HG02973 (cell line): Measurements from ENCODE around the gene UST.
A peak's percentile ranks its signal among the peaks of the same experiment; 100 is the strongest.

Experiments used
- ATAC-seq: cut with Tn5 transposase; IDR thresholded peaks from one replicate; pipeline ENCODE4 v1.9.1; 2021; ENCODE audit warnings: moderate library complexity; ENCODE audit not compliant: unreplicated experiment

Gene UST

DNA sequence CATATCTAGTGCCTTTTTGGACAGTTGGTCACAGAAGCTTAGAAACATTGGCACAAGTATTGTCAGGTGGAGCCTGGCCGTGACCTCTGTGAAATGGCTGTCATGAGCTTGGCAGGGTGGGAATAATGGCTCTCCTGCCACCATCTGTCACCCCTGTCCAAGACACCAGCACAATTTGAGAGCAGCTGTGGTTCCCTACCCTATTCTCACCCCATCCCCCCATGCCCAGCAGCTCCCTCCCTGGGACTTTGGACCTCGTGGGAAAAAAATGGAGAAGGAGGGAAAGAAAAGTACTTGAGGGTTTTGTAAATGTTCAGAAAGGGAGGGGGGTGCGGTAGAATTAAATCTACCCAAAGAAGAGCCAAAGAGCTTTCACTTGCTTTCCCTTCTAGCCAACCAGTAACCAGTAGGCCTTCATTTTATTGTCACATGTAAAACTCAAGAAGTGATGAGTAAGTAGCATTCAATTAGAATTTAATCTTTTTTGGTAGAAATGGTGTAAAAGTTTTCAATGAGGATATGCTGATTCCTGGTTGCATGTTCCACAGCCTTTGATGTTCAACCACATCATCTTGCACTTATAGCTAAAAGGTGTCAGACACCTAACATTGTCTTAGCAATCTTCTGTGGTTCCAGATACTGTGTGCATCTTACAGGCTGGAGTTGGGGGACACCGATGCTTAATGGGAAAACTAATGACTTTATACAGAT is 307.2 kb downstream of the UST start:
- ATAC-seq: no peak

DNA sequence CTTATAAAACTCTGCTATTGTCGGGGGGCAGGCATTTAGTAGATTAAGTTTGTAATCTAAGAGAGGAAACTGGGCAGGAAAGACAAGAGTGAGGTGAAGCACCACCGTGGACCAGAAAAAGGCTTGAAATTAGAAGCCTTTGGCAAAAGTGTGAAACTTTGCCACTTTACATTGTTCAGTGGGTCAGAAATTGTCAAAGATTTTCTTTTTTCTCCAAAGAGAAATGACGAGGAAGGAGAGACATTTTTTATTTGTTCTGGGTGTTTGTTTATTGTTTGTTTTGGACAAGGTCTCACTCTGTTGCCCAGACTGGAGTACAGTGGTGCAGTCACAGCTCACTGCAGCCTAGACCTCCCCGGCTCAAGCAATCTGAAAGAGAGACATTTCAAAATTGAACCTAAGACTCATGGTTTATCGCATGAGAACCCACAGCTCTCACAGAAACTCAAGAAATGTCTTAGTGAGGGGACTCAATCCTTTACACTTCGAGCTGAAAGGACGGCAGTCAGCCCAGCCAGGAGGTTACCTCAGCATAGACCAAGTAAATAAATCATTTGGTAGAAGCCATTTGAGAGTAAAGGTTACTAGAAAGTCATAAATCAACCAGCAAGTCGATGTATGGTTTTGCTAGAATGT is 307.8 kb downstream of the UST start:
- ATAC-seq: peak; percentile 74

DNA sequence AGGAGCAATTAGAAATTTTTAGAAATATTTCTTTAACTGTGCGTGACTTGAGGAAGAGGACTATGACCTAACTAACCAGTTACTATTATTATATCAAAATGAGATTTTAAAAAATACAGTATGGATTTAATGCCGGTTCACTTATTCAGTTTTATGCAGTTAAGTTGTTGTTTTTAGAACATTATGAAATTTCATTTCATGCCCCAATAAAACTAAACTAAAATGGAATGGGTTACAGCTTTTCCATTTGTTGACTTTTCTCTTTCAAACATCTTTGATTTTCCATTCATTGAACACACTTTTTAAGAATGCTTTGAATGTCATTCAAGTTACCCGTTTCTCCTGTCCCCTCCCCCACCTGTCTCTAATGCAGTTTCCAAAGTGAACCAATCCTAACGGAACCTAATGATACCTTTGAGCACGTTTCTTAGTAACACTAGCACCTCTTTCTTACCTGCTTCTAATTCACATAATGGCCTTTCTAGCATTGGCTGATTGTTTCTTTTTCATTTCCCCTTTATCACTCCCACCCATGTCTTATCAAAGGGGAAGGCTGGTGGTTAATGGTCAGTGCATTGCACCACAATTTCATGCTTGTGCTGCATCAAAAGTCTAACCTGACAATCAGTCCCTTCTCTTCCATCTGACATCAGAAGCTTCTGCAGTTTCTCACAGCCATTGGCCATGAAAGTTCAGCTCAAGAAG is 308.5 kb downstream of the UST start:
- ATAC-seq: no peak

DNA sequence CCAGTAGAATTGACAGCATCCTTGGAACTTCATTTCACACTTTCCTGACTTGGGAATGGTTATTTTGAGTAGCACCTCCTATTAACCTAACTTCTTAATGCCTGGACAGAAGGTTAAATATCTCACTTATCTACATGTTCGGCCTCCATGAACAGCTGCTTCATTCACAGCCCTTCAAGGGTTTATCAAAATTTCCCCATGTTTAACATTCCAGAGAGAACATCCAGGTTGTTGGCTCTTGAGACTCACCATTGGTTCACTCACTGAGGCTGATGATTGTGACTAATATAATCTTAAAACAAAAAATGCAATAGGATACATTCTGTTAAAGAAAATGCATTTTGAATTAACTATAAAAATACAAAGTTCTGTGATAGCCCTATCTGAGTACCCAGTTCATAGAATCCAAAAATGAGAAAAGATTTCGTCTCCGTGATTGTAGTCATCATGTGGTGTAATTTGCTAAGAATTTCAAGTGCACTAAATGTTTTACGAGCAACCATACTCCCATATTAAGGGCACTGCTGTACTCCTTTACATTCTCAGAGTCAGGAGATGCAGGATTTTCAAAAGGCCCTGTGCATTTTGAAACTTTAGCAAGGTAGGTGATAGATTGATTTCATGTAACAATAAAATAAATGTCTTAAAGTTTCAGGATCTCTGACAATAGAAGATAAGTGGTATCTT is 310.1 kb downstream of the UST start:
- no peak for ATAC-seq

DNA sequence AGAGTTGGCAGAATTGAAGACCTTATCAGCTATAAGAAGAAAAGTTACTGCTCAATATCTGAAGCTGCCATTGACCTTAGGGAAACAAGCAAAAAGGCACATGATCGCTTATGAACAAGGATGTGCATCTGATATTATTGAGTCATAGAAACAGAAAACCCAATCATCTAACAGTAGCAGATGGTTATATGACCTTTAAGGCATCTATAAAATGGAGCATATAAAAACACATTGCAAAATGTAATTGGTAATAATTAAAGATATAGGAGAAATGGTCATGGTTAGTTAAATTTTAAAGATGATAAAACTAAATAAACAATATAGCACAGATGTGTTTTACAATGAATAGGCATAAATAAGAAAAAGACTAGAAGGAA is 310.6 kb downstream of the UST start:
- no peak for ATAC-seq

DNA sequence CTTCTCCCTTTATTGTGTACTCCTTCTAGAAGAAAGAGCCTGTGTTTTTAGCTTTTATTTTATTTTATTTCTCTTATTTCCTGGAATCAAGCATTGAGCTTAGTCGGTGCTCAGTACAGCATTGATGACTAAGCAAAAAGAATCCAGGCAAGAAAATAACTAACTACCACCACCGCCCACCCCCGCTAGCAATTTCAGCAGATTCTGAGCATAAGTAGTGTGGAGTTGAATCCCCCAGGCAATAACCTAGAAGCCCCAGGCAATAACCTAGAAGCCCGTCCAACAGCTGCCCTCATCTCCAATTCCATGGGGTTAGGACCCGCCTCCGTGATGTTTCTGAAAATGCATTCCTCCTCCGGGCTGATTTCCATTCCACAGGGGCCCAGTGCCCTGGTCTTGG is 312.7 kb downstream of the UST start:
- no peak for ATAC-seq

DNA sequence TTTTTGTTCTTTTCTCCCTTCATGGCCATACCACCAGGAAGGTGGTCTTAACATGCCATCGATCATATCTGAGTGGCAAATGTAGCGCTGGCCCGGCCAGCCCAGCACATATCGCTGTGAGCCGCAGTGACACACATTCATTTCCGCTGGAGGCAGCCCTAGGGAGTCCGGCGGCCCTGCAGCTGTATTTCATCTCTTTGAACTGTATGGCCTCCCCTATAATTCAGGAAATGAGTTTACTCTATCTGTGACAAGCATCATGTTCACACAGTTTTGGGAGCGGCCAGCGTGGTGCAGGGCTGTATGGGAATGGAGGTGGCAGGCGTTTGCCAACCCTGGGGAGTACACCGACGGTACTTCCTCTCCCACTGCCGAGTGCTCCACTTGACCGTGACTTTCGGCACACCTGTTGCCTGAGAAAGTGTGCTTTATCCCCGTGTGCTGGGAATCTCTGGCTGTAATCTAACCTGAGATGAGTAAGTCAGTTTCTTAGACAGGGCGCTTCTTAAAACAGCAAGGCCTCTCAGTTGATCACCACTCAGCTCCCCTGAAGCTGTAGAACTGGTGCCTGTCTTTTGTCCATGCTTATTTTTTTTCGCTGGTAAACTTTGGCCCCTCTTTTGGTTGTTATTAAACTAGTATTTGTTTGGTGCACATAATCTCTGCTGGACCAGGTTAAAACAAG is 313.6 kb downstream of the UST start:
- peak; percentile 83 for ATAC-seq

DNA sequence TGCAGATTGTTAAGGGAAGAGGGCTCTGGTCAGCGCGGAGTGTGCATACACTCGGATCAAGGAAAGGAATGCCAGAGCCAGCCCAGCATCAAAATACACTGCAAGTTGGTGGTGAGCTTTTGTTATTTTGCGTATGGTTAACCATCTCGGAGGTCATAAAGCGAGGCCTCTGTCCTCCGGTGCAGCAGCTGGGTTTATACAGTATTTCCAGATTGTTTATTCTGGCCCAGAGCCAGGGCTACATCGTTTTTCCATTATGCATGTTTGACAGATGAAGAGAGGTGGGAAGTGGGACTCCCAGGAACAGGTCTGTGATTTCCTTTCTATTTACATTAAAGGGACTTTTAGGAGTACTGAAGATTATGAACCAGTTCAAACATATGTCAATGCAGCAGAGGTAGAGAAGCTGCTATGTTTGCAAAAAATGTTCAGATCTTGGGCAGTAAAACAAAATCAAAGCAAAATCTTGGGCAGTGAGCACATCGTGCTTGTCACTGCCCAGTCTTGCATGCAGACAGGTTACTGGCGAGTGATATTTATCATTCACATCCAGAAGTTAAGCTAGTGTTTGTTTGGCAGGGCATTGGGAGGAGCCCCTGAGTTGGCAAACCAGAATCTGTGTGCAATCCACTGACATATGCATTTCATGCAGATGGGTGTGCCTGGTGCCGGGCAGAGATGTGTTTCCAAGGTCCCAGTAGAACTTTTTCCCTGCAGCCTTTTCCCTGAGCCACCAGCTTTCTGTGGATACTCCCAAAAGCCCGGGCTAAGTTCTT is 314.3 kb downstream of the UST start:
- ATAC-seq: no peak

DNA sequence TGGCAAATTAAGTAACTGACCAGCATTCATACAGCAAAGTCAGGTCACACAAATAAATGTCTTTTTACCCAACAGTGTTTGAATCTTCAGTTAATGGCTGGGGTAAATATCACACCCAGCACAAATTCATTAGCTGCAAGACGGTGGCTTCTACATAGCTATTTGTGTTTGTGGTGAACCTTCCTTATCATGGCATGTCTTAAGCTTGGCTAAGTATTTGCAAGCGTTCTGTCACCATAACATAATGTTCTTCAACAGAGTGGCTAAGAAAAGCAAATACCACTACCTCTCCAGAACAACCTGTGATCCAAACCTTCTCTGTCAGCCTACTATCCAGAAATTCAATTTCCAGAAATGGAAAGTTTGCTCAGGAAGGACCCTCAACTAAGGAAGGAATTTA is 315.1 kb downstream of the UST start:
- no peak for ATAC-seq

DNA sequence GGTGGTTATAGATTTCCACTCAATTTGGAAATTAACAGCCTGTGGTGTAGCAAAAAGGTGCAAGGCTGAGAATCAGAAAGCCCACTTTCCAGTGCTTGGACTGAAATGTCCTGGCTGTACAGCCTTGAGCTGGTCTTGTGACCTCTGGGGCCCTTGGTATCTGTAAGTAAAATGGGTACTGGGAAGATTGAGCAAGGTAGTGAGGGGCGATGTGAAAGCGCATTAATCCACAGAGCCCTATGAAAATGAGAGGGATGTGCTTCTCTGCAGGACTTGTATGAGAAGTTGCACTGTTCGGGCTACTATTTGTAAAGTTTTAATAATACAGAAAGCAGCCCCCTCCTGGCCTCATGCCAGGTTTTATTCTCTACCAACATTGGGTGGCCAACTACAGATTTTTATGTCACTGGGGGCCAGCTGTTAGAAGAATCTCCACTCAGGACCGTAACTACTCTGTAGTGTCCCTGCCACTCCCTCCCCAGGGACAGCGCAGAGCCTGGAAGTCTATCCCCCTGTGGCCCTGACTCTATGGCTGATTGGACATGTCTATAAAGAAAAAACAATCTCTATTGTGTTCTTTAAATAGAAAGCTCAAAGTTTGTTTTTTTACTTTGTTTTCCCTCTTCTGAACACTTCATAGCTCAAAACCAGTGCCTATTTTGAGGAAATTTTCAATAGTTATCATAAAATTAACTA is 316.0 kb downstream of the UST start:
- no peak for ATAC-seq

DNA sequence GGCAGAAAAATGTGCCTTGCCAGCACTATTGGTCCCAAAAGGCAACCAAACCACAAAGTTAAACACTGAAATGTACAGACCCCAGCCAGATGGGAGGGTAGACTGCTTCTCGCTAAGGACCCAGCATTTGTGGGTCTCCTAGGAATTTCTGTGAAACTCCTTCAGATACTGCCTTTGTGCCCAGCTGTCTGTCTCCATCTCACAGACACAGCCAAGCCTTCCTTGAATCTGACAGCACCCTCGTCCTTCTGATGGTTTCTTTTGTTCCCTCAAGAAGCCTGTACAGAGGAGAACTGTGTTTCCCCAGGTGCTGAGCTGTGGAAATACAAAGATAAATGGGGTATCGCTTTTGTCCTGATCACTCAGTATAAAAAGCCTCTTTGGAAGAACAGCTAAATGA is 316.6 kb downstream of the UST start:
- no peak for ATAC-seq

DNA sequence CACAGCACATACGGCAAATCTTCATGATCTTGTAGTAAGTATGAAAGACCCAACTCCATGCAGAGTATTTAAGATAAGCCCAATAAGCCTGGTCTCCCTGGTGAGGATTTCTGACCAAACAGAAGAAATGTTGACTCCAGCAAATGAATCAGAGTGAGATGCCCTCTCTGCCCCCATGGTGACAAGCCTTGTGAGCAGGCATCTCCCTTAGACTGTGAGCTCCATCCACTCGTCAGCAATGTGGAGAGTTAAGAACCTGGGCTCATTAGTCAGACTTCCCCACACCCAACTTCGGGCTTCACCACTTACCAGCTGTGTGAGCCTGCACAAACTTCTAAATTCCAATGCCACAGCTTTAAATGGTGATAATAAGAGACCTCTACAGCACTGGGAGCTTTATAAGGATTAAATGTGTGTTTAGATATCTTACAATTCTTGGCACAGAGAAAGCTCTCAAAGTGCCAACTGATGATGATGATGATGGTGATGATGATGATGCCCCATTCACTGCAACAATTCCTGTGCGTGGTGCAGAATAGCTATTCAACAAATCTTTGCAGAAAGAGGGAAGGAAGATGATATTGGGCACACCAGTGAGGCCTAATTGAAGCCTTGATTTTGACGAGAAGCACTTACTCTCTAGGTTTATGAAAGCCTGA is 317.3 kb downstream of the UST start:
- no peak for ATAC-seq

DNA sequence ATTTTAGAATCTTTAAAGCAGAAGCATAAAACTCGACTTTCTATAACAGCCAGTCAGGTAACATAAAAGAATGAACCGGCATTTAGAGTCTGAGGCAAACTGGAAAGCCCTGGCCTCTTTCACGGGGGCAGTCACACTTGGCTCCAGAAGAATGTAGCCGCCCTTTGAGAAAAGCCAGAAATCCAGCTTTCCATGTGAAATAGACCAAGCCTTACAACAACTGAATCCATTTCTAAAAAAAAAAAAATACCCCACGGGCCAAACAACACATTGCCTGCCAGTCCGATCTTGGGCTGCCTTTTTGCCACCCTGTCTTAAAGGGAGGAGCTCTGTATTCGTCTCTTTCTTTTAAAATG is 317.8 kb downstream of the UST start:
- no peak for ATAC-seq

DNA sequence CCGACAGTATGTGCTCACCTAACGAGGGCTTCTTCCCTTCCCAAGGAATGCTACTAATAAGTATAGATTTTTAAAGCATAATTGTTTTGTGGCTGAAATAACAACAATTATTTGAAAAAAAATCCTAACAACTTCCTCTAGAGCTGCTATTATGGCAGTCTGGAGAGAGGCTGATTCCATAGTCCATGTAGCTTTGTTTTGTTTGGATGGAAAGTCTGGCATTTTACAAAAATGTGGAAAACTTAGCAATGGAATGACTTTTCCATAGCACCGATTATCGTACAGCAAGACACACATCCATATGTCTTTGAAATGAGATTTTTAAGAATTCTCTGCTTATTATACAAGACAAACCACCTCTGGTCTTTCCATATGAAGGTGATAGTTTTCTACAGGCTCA is 318.3 kb downstream of the UST start:
- ATAC-seq: no peak

DNA sequence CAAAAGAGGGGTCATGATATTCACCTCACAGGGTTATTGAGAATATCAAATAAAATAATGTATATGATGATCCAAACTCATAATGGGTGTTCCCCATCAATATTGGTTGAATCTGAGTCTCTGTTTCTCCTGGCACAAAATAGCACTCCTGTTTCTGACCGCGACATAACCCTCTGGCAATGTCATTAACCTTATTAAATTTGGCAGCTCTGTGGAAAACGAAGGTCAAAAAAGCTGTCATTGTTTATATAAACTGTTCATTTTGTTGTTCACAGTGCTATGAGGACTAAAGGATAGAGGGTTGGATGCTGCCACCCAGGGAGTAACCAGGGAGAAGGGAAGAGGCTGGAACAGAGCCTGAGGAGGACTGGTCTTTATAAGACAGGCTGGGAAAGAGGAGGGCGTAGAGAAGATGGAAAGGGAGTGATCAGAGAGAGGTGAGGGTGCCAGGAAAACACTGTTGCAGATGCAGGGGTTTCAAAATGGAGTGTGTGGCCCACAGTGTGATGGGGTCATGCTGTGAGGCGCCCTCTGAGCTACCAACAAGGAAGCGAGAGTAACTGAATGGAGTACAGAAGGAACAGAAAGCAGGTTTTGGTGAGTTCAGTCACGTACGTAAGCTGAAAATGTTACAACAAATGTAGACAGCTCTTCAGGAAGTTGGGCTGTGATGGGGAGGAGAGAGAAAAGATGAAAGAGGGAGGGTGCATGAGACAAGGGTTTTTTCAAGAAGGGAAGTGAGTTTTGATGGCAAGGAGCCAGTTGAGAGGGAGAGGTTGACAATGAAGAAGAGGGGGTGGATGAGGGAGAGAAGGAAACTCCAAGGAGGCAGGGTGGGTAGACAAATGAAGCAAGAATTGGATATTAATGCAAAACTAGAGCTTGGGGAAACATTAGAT is 319.1 kb downstream of the UST start:
- ATAC-seq: peak; percentile 96

DNA sequence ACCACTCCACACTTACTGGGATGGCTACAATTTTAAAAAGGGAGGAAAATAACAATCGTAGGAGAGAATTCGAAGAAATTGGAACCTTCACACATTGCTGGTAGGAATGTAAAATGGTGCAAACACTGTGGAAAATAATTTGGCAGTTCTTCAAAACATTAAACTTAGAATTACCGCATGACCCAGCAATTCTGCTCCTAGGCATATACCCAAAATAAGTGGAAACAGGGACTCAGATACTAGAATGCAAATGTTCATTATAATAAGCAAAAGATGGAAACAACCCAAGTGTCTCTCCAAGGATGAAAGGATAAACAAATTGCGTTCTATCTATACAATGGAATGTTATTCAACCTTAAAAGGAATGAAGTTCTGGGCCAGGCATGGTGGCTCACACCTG is 325.2 kb downstream of the UST start:
- no peak for ATAC-seq

DNA sequence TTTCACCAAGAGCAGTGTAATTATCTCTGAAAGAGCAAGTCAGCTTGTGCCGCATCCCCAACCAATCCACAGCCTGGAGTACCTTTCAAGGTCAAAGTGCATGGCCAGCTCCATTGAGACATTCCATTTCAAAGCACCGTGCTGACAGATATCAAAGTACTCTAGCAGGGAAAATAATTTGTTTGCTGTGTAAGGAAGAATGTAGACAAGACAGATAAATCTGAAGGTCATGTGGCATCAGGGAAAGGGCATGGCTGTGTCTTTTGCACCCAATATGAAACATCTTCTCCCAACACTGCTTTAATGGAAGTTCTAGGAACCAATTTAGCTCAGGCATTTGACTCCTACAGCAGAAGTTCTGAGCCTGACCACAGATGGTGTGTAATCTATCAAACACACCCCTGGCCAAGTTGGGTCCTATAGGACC is 328.0 kb downstream of the UST start:
- ATAC-seq: no peak

DNA sequence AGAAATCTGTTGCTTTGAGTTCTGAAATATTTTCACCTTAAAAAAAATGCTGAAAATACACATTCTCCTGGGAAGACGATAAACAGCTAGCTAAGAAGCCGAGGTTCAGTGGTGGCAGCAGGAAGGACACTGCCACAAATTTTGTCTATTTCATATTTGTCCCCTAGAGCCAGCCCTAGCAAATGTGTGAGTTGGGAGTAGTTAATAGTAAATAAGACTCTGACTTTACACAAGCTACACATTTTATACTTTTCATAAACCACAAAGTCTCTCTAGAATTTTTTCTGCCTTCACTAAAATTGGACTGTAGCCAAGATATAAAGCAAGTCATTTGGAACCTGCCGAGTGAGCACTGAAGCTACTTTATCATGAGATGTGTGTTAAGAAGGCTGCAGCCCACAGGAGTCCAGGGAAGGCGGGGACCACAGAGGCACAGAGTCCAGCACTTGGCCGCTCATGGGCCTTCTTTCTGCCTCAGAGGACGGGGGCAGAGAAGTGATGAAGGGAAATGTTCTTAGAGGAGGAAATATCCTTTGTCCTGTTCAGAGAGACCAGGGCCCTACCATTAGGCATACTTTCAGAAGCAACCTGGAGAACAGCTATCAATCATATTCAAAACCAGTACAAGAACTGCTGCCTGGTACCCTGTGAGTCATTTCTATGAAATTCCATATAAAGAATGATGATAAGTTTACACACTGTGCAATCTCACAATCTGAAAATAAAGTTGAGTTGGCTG is 329.0 kb downstream of the UST start:
- ATAC-seq: no peak
